GM13977 (cell line): ENCODE measurements around the gene VPS11.

Experiments
- DNase-seq: peaks from one replicate; pipeline ENCODE4 v3.0.0; 2012; ENCODE audit warnings: low spot score
- CTCF ChIP-seq: IDR thresholded peaks from 2 replicates; pipeline ENCODE4 v1.5.1; 2012; ENCODE audit warnings: mild to moderate bottlenecking, control low read depth; ENCODE audit not compliant: insufficient read depth; ENCODE audit errors: extremely low read depth, missing control alignments
- in situ Hi-C: fragments of 300-500 bp; cut with MboI; formaldehyde crosslinking; loops from one replicate; pipeline ENCODE4 v1.12.0; 2022; ENCODE audit warnings: low sequenced_read_pairs, low pct_unique_long_range_greater_than_20kb, mixed read lengths, inconsistent platforms; ENCODE audit not compliant: unreplicated experiment

VPS11 gene

DNA sequence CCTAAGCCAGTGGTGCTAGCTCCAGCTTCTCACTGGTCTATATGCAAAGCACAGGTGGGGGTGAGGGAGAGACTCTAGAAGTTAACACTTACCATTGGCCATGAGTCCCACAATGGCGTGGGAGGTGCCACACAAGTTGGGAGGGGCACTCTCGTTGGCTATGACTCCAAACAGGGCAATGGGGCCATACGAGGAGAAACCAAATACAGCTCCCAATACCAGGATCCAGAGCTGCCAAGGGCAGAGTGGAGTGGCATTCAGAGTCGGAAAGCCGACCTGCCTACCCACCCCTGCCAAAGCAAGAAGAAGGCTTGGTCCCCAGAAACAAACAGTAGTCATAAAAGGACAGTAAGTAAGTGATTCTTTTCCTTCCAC lies 42.5 kb upstream of the VPS11 start:
- TF ChIP-seq CTCF, result no peak
- in situ Hi-C loops, result no loop called here
- DNase-seq, result no peak

DNA sequence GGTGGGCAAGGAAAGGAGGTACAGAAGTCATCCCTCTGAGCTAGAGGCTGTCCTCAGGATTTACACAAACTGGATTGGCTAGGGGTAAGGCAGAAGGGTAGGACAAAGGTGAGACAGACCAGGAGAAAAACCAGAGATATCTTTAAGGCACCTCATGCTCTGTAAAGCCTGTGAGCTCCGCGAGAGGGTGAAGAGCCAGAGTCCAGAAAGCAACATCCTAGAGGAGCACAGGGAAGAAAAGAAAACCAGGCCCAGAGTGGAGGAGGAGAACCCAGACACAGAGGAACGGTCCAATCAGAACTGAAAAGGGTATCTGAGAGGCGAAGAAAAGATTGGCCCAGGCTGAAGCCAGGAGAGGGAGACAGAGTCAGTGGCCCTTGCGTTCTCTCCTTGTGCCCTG lies 42.1 kb upstream of the VPS11 start:
- in situ Hi-C loops, result no loop called here
- TF ChIP-seq CTCF, result no peak
- no peak for DNase-seq

DNA sequence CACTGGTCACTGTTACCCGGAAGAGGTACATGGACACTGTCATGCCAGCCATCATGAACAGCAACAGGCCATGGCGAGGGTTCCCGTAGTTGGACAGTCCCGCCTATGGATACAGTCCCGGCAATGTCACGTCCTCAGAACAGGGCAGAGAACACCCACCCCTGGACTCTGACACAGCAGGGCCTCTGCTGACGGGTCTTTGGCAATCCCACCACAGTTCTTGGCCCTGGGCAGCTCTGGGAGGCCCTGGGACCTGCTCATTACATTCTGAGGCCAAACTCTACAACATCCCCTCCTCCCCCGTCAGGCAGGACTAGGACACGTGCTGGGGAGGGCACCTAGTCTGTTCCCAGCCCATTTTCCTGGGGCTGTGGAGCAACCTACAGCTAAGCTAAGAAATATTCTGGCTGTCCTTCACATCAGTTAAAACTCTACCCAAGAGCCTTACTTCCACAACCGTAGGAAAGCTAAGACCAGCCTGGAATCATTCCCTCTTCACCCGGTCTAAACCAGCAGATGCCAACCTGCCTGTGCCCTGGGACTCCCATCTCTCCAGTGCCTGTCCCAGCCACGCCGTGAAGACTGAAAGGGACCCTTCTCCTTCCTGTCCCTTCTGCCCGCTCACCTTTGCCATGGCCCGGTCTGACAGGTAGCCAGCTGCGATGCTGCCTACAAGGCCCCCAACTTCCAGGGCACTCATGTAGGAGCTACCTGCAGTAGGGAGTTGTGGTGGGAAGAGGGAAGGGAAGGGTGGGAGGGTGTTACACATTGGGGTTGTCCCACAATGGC lies 41.4 kb upstream of the VPS11 start:
- no peak for TF ChIP-seq CTCF
- in situ Hi-C loops, result no loop called here
- no peak for DNase-seq

GRCh38 chr11:119026970-119027369 lies 40.6 kb upstream of the VPS11 start:
- TF ChIP-seq CTCF, result no peak
- no peak for DNase-seq
- in situ Hi-C loops, result no loop called here

- TF ChIP-seq CTCF, result no peak
- in situ Hi-C loops, result no loop called here
- no peak for DNase-seq
These were observed 39.9 kb upstream of the VPS11 start for GRCh38 chr11:119027561-119028345.

DNA sequence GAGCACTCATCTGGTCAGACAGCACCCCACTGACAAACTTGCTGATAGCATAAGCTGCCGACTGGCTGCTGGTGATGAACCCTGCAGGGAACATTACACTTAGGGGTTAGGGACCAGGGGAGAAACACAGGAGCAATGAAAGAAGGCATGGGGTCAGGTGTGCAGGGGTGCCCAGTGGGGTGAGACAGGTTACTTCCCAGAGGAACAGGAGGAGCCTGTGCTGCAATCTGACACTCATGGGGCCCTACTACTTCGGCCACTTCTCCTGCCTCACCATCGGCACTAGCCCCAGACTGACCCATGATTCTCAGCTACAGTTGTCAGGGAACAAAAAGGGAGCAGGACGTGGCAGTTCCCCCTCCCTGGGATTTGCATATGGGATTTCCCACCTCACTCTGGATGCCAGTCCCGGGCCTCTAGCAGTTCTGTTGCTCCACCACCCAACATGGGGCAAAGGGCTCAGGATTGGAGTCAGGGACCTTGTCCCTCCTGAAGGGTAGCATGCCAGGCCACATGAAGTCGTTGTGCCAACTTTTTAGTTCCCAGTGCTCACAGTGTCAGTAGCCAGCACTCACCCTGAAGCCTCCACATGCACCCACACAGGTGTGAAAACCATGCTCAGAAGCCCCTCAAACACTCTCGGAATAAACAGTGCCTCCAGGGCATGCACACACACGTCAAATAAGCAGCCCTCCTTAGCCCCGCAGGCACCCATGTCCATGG lies 39.1 kb upstream of the VPS11 start:
- TF ChIP-seq CTCF, result no peak
- in situ Hi-C loops, result no loop called here
- no peak for DNase-seq
